Measurements from ENCODE around the gene SMURF2. TPM values are rescaled to one million over a fixed set of nuclear protein-coding genes. Genes with fewer than 3 reads are reported as not detected.

The SMURF2 gene
- total and polyA plus RNA-seq, 2 donors (not counting 1 experiment from before 2014, with no cell fraction given): 96.3 to 108 TPM

- Histone ChIP-seq H2AFZ (ENCODE audit: low read length) (no peak overlapping the region), H3K79me2 (ENCODE audit: control insufficient read depth, insufficient read depth, low read length) (peaks cover 93% of the 10 kb centered on the region), H3K4me3 (replicated peaks in 1 of 4; ENCODE audit: control extremely low read depth in 1 of 4, insufficient read depth in 1 of 4, low read depth in 3 of 4, low read length in 4 of 4) (no peak overlapping the region), H3K4me2 (ENCODE audit: extremely low read depth, insufficient read depth, low read length) (no peak overlapping the region), H3K4me1 (ENCODE audit: control insufficient read depth, extremely low read depth, insufficient read depth, low read length) (no peaks in the 10 kb centered on the region), H3K9me3 (ENCODE audit: control insufficient read depth, insufficient read depth, low read depth, low read length) (no peaks in the 10 kb centered on the region), H3K27ac (ENCODE audit: insufficient read depth, low read length) (no peak overlapping the region), H3K27me3 (ENCODE audit: control insufficient read depth, insufficient read depth, low read length) (no peaks in the 10 kb centered on the region), H3K36me3 (ENCODE audit: control insufficient read depth, insufficient read depth, low read length) (peaks cover 9% of the 10 kb centered on the region), H4K20me1 (ENCODE audit: control insufficient read depth, extremely low read depth, insufficient read depth, low read length) (peaks cover 2% of the 10 kb centered on the region), H3K9ac (ENCODE audit: insufficient read depth, low read length) (no peak overlapping the region)
- TF ChIP-seq EZH2 (IDR thresholded peaks at IDR 0.05; ENCODE audit: low read length, missing control alignments): no peak
- TF ChIP-seq, protein P1, sequence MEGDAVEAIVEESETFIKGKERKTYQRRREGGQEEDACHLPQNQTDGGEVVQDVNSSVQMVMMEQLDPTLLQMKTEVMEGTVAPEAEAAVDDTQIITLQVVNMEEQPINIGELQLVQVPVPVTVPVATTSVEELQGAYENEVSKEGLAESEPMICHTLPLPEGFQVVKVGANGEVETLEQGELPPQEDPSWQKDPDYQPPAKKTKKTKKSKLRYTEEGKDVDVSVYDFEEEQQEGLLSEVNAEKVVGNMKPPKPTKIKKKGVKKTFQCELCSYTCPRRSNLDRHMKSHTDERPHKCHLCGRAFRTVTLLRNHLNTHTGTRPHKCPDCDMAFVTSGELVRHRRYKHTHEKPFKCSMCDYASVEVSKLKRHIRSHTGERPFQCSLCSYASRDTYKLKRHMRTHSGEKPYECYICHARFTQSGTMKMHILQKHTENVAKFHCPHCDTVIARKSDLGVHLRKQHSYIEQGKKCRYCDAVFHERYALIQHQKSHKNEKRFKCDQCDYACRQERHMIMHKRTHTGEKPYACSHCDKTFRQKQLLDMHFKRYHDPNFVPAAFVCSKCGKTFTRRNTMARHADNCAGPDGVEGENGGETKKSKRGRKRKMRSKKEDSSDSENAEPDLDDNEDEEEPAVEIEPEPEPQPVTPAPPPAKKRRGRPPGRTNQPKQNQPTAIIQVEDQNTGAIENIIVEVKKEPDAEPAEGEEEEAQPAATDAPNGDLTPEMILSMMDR (conservative IDR thresholded peaks at IDR 0.05 in 1 of 2, IDR thresholded peaks at IDR 0.05 in 1 of 2; ENCODE audit: low read depth in 1 of 2, low read length in 2 of 2): no peak
- no peak for DNase-seq (ENCODE audit: low read depth in 2 of 2)
Measured at GRCh38 chr17:64596988-64597387, 65.1 kb downstream of the SMURF2 start.

DNA sequence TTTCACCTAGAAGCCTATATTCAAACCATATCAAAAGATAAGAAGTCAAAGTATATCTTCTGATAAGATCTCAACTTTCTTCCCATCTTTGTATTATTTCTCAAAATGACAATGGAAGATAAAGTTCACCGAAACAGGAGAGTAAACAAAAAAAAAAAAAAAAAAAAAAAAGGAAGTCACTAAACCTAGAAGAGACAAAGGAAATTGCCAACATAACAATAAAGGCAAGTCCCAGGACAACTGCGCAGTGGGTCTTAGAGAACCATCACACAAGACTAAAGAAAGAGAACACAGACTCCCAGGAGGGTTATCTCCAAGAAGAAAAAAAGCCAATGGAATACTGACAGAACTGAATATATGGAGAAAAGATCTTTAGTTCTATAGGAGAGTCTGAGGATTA, 65.7 kb downstream of the SMURF2 start:
- H3K36me3 ChIP-seq (ENCODE audit: control insufficient read depth, insufficient read depth, low read length): peaks cover 9% of the 10 kb centered on the region
- H3K27me3 ChIP-seq (ENCODE audit: control insufficient read depth, insufficient read depth, low read length): no peaks in the 10 kb centered on the region
- H3K9me3 ChIP-seq (ENCODE audit: control insufficient read depth, insufficient read depth, low read depth, low read length): no peaks in the 10 kb centered on the region
- H3K4me3 ChIP-seq (replicated peaks in 1 of 4; ENCODE audit: control extremely low read depth in 1 of 4, insufficient read depth in 1 of 4, low read depth in 3 of 4, low read length in 4 of 4): no peak overlapping the region
- H3K9ac ChIP-seq (ENCODE audit: insufficient read depth, low read length): no peak overlapping the region
- H4K20me1 ChIP-seq (ENCODE audit: control insufficient read depth, extremely low read depth, insufficient read depth, low read length): peaks cover 2% of the 10 kb centered on the region
- no peak overlapping the region for H3K4me2 ChIP-seq (ENCODE audit: extremely low read depth, insufficient read depth, low read length)
- no peak for TF ChIP-seq EZH2 (IDR thresholded peaks at IDR 0.05; ENCODE audit: low read length, missing control alignments)
- TF ChIP-seq, protein P1 (conservative IDR thresholded peaks at IDR 0.05 in 1 of 2, IDR thresholded peaks at IDR 0.05 in 1 of 2; ENCODE audit: low read depth in 1 of 2, low read length in 2 of 2): no peak
- no peak overlapping the region for H3K27ac ChIP-seq (ENCODE audit: insufficient read depth, low read length)
- DNase-seq (ENCODE audit: low read depth in 2 of 2): no peak
- peaks cover 94% of the 10 kb centered on the region for H3K79me2 ChIP-seq (ENCODE audit: control insufficient read depth, insufficient read depth, low read length)
- H3K4me1 ChIP-seq (ENCODE audit: control insufficient read depth, extremely low read depth, insufficient read depth, low read length): no peaks in the 10 kb centered on the region
- no peak overlapping the region for H2AFZ ChIP-seq (ENCODE audit: low read length)

- no peaks in the 10 kb centered on the region for H4K20me1 ChIP-seq (ENCODE audit: control insufficient read depth, extremely low read depth, insufficient read depth, low read length)
- H3K4me1 ChIP-seq (ENCODE audit: control insufficient read depth, extremely low read depth, insufficient read depth, low read length): no peaks in the 10 kb centered on the region
- H3K27me3 ChIP-seq (ENCODE audit: control insufficient read depth, insufficient read depth, low read length): no peaks in the 10 kb centered on the region
- H2AFZ ChIP-seq (ENCODE audit: low read length): no peak overlapping the region
- no peaks in the 10 kb centered on the region for H3K9me3 ChIP-seq (ENCODE audit: control insufficient read depth, insufficient read depth, low read depth, low read length)
- H3K4me3 ChIP-seq (replicated peaks in 1 of 4; ENCODE audit: control extremely low read depth in 1 of 4, insufficient read depth in 1 of 4, low read depth in 3 of 4, low read length in 4 of 4): no peak overlapping the region
- no peak for DNase-seq (ENCODE audit: low read depth in 2 of 2)
- H3K27ac ChIP-seq (ENCODE audit: insufficient read depth, low read length): no peak overlapping the region
- no peak overlapping the region for H3K4me2 ChIP-seq (ENCODE audit: extremely low read depth, insufficient read depth, low read length)
- peaks cover 9% of the 10 kb centered on the region for H3K36me3 ChIP-seq (ENCODE audit: control insufficient read depth, insufficient read depth, low read length)
- TF ChIP-seq, protein P1 (conservative IDR thresholded peaks at IDR 0.05 in 1 of 2, IDR thresholded peaks at IDR 0.05 in 1 of 2; ENCODE audit: low read depth in 1 of 2, low read length in 2 of 2): no peak
- no peak for TF ChIP-seq EZH2 (IDR thresholded peaks at IDR 0.05; ENCODE audit: low read length, missing control alignments)
- no peak overlapping the region for H3K9ac ChIP-seq (ENCODE audit: insufficient read depth, low read length)
- H3K79me2 ChIP-seq (ENCODE audit: control insufficient read depth, insufficient read depth, low read length): peaks cover 69% of the 10 kb centered on the region
Measured at GRCh38 chr17:64591944-64592343, 70.2 kb downstream of the SMURF2 start.
